NCI-H1417 (cell line): ENCODE data around the gene ROR2.

ENCODE experiments used
- DNase-seq, 3 experiments: peaks; one replicate each; lab custom pipeline; 2025; lab: John Stamatoyannopoulos, UW

Gene ROR2

GRCh38 chr9:91718071-91718470, 232.0 kb downstream of the ROR2 start:
- DNase-seq = no peak

- DNase-seq = no peak
Observed at GRCh38 chr9:91716815-91717214, 233.2 kb downstream of the ROR2 start.

- no peak for DNase-seq
Observed at GRCh38 chr9:91716239-91716638, 233.8 kb downstream of the ROR2 start.

GRCh38 chr9:91714874-91715615, 235.0 kb downstream of the ROR2 start:
- no peak for DNase-seq

- DNase-seq = peak in 2 of 3 experiments; percentile 31 to 71
Observed at GRCh38 chr9:91714020-91714806, 235.8 kb downstream of the ROR2 start.

- DNase-seq = no peak
Observed at GRCh38 chr9:91712811-91713210, 237.2 kb downstream of the ROR2 start.

- DNase-seq = no peak
Observed at GRCh38 chr9:91711755-91712601, 238.1 kb downstream of the ROR2 start.

- no peak for DNase-seq
Observed at GRCh38 chr9:91710158-91710557, 239.9 kb downstream of the ROR2 start.

- no peak for DNase-seq
Observed at GRCh38 chr9:91705386-91705785, 244.6 kb downstream of the ROR2 start.

- no peak for DNase-seq
Observed at GRCh38 chr9:91700475-91700874, 249.6 kb downstream of the ROR2 start.

GRCh38 chr9:91698266-91698665, 251.8 kb downstream of the ROR2 start:
- no peak for DNase-seq

- no peak for DNase-seq
Observed at GRCh38 chr9:91697201-91697600, 252.8 kb downstream of the ROR2 start.

GRCh38 chr9:91694081-91694870, 255.8 kb downstream of the ROR2 start:
- peak in 2 of 3 experiments; percentile 42 to 74 for DNase-seq

- DNase-seq = no peak
Observed at GRCh38 chr9:91693226-91693625, 256.8 kb downstream of the ROR2 start.

- DNase-seq = peak in 2 of 3 experiments; percentile 26 to 75
Observed at GRCh38 chr9:91690540-91691249, 259.3 kb downstream of the ROR2 start.

GRCh38 chr9:91689006-91689405, 261.0 kb downstream of the ROR2 start:
- no peak for DNase-seq

- no peak for DNase-seq
Observed at GRCh38 chr9:91683269-91683668, 266.8 kb downstream of the ROR2 start.

GRCh38 chr9:91682806-91683205, 267.2 kb downstream of the ROR2 start:
- DNase-seq = no peak

- DNase-seq = peak in 1 of 3 experiments; percentile 62
Observed at GRCh38 chr9:91681461-91682305, 268.3 kb downstream of the ROR2 start.

GRCh38 chr9:91680998-91681397, 269.0 kb downstream of the ROR2 start:
- no peak for DNase-seq
